SK-N-SH treated with all-trans-retinoic acid at 6 μM for 48 hours (cell line): ENCODE measurements around the gene RXYLT1.

ENCODE experiments used
- ATAC-seq: fragments of 200-7000 bp; cut with Tn5 transposase; 3 replicates; pipeline ENCODE4 v1.9.1; 2020; ENCODE audit warnings: mild to moderate bottlenecking, moderate library complexity
- ARNTL ChIP-seq: fragments of 450-650 bp; formaldehyde crosslinking; IDR thresholded peaks from 2 replicates; pipeline ENCODE4 v1.5.0; 2020; ENCODE audit warnings: low read depth, mild to moderate bottlenecking, moderate library complexity, borderline replicate concordance
- BACH2 ChIP-seq: fragments of 250-450 bp; sonication (Bioruptor Pico); IDR thresholded peaks from 2 replicates; pipeline ENCODE4 v1.9.0; 2021; ENCODE audit warnings: mild to moderate bottlenecking, borderline replicate concordance
- CSDC2 ChIP-seq: fragments of 250-450 bp; sonication (Bioruptor Pico); IDR thresholded peaks from 2 replicates; pipeline ENCODE4 v1.5.0; 2020; ENCODE audit warnings: mild to moderate bottlenecking, moderate library complexity
- CSRNP3 ChIP-seq: fragments of 250-450 bp; sonication (Bioruptor Pico); IDR thresholded peaks from 2 replicates; pipeline ENCODE4 v1.5.1; 2021; ENCODE audit warnings: mild to moderate bottlenecking, moderate library complexity
- ESRRG ChIP-seq: fragments of 250-450 bp; sonication (Bioruptor Pico); IDR thresholded peaks from 2 replicates; pipeline ENCODE4 v1.6.1; 2021; ENCODE audit warnings: mild to moderate bottlenecking
- GLIS3 ChIP-seq: fragments of 250-450 bp; sonication (Bioruptor Pico); IDR thresholded peaks from 2 replicates; pipeline ENCODE4 v1.5.0; 2020; ENCODE audit warnings: mild to moderate bottlenecking, moderate library complexity
- ISL1 ChIP-seq: fragments of 250-450 bp; sonication (Bioruptor Pico); IDR thresholded peaks from 2 replicates; pipeline ENCODE4 v2.1.2; 2022; ENCODE audit warnings: mild to moderate bottlenecking, moderate library complexity
- OSR1 ChIP-seq: fragments of 250-450 bp; sonication (Bioruptor Pico); IDR thresholded peaks from 2 replicates; pipeline ENCODE4 v1.8.0; 2022; ENCODE audit warnings: moderate library complexity, mild to moderate bottlenecking, inconsistent platforms
- PATZ1 ChIP-seq: fragments of 250-450 bp; sonication (Bioruptor Pico); IDR thresholded peaks from 2 replicates; pipeline ENCODE4 v1.8.0; 2020; ENCODE audit warnings: mild to moderate bottlenecking, moderate library complexity, borderline replicate concordance
- POU6F1 ChIP-seq: fragments of 250-450 bp; sonication (Bioruptor Pico); IDR thresholded peaks from 2 replicates; pipeline ENCODE4 v1.8.0; 2021; ENCODE audit warnings: low read depth, mild to moderate bottlenecking, moderate library complexity, borderline replicate concordance
- PPARA ChIP-seq: fragments of 250-450 bp; sonication (Bioruptor Pico); IDR thresholded peaks from 2 replicates; pipeline ENCODE4 v1.5.0; 2020; ENCODE audit warnings: mild to moderate bottlenecking, borderline replicate concordance
- RARB ChIP-seq: fragments of 250-450 bp; sonication (Bioruptor Pico); IDR thresholded peaks from 2 replicates; pipeline ENCODE4 v1.8.0; 2021; ENCODE audit warnings: mild to moderate bottlenecking, moderate library complexity
- SNAI2 ChIP-seq: fragments of 250-450 bp; sonication (Bioruptor Pico); IDR thresholded peaks from 2 replicates; pipeline ENCODE4 v1.5.0; 2020; ENCODE audit warnings: mild to moderate bottlenecking, moderate library complexity
- TCF4 ChIP-seq: fragments of 250-450 bp; sonication (Bioruptor Pico); IDR thresholded peaks from 2 replicates; pipeline ENCODE4 v1.8.0; 2021; ENCODE audit warnings: mild to moderate bottlenecking, moderate library complexity, borderline replicate concordance
- TOX ChIP-seq: fragments of 250-450 bp; sonication (Bioruptor Pico); IDR thresholded peaks from 2 replicates; pipeline ENCODE4 v1.8.0; 2021; ENCODE audit warnings: mild to moderate bottlenecking, moderate library complexity, borderline replicate concordance
- TSHZ2 ChIP-seq: fragments of 250-450 bp; sonication (Bioruptor Pico); IDR thresholded peaks from 2 replicates; pipeline ENCODE4 v1.5.0; 2020; ENCODE audit warnings: mild to moderate bottlenecking, moderate library complexity
- ZFP3 ChIP-seq: fragments of 250-450 bp; sonication (Bioruptor Pico); IDR thresholded peaks from 2 replicates; pipeline ENCODE4 v1.5.0; 2020; ENCODE audit warnings: mild to moderate bottlenecking, moderate library complexity
- ZFP30 ChIP-seq: fragments of 450-650 bp; formaldehyde crosslinking; IDR thresholded peaks from 2 replicates; pipeline ENCODE4 v1.5.0; 2022; ENCODE audit warnings: mild to moderate bottlenecking, moderate library complexity
- ZNF565 ChIP-seq: fragments of 450-650 bp; formaldehyde crosslinking; conservative IDR thresholded peaks from 2 replicates; pipeline ENCODE4 v1.5.0; 2020; ENCODE audit warnings: low read depth, mild to moderate bottlenecking, moderate library complexity
- ZNF70 ChIP-seq: fragments of 450-650 bp; formaldehyde crosslinking; IDR thresholded peaks from 2 replicates; pipeline ENCODE4 v1.5.0; 2020; ENCODE audit warnings: mild to moderate bottlenecking, moderate library complexity
- ZNF8 ChIP-seq: fragments of 450-650 bp; formaldehyde crosslinking; IDR thresholded peaks from 2 replicates; pipeline ENCODE4 v1.5.0; 2020; ENCODE audit warnings: mild to moderate bottlenecking, moderate library complexity

RXYLT1 gene

GRCh38 chr12:63816031-63816430 is 36.3 kb downstream of the RXYLT1 start:
- TF ChIP-seq TCF4 (CRISPR knock-in tag) (no peak), ZNF8 (CRISPR knock-in tag) (no peak), POU6F1 (CRISPR knock-in tag) (no peak)
- TF ChIP-seq, all 23 proteins: peak for 0
- ATAC-seq = no peak

GRCh38 chr12:63820427-63820826 is 40.7 kb downstream of the RXYLT1 start:
- ATAC-seq = no peak
- TF ChIP-seq ISL1 = no peak
- no peak for TF ChIP-seq TSHZ2 (CRISPR knock-in tag)
- no peak for TF ChIP-seq TCF4 (CRISPR knock-in tag)
- no peak for TF ChIP-seq ZFP30 (CRISPR knock-in tag)
- no peak for TF ChIP-seq BACH2 (CRISPR knock-in tag)
- no peak for TF ChIP-seq PPARA (CRISPR knock-in tag)
- TF ChIP-seq ARNTL (CRISPR knock-in tag) = no peak
- no peak for TF ChIP-seq ZNF8 (CRISPR knock-in tag)
- no peak for TF ChIP-seq ZNF70 (CRISPR knock-in tag)
- no peak for TF ChIP-seq RARB (CRISPR knock-in tag)
- no peak for TF ChIP-seq ZFP3
- no peak for TF ChIP-seq OSR1
- TF ChIP-seq POU6F1 (CRISPR knock-in tag) = no peak
- no peak for TF ChIP-seq ZNF565 (CRISPR knock-in tag)
- no peak for TF ChIP-seq ESRRG (CRISPR knock-in tag)
- no peak for TF ChIP-seq CSRNP3 (CRISPR knock-in tag)
- no peak for TF ChIP-seq CSDC2 (CRISPR knock-in tag)
- no peak for TF ChIP-seq GLIS3 (CRISPR knock-in tag)

GRCh38 chr12:63821781-63822251 is 42.1 kb downstream of the RXYLT1 start:
- TF ChIP-seq ZFP3 (no peak), CSDC2 (CRISPR knock-in tag) (no peak), ISL1 (no peak), SNAI2 (CRISPR knock-in tag) (no peak)
- TF ChIP-seq, all 23 proteins: peak for 0
- no peak for ATAC-seq

- no peak for ATAC-seq
- no peak for TF ChIP-seq CSRNP3 (CRISPR knock-in tag)
- no peak for TF ChIP-seq TSHZ2 (CRISPR knock-in tag)
- TF ChIP-seq TOX = no peak
- no peak for TF ChIP-seq ZFP3
- TF ChIP-seq TCF4 (CRISPR knock-in tag) = no peak
- no peak for TF ChIP-seq ZNF8 (CRISPR knock-in tag)
- TF ChIP-seq ZFP30 (CRISPR knock-in tag) = no peak
- TF ChIP-seq PATZ1 = no peak
- no peak for TF ChIP-seq ZNF565 (CRISPR knock-in tag)
- no peak for TF ChIP-seq ESRRG (CRISPR knock-in tag)
Observed at GRCh38 chr12:63822352-63822751, 42.6 kb downstream of the RXYLT1 start.
